Endothelial cell (in vitro differentiated cells): ENCODE results near the gene DEFB112. TPM values are rescaled to one million over a fixed set of nuclear protein-coding genes. Genes with fewer than 3 reads are reported as not detected.

Source experiments
- DNase-seq: peaks from one replicate; pipeline ENCODE4 v3.0.0; 2021; ENCODE audit warnings: low spot score
- H3K27ac Mint-ChIP-seq: one replicate; pipeline ENCODE4 v1.8.0; 2021; ENCODE audit warnings: mixed read lengths, inconsistent platforms; ENCODE audit not compliant: unreplicated experiment
- H3K27me3 Mint-ChIP-seq: one replicate; pipeline ENCODE4 v1.8.0; 2021; ENCODE audit warnings: mild to moderate bottlenecking, moderate library complexity, mixed read lengths, inconsistent platforms; ENCODE audit not compliant: unreplicated experiment
- H3K36me3 Mint-ChIP-seq: one replicate; pipeline ENCODE4 v1.8.0; 2021; ENCODE audit warnings: mild to moderate bottlenecking, low read depth, mixed read lengths, inconsistent platforms; ENCODE audit not compliant: unreplicated experiment
- H3K4me1 Mint-ChIP-seq: one replicate; pipeline ENCODE4 v1.8.0; 2021; ENCODE audit warnings: mild to moderate bottlenecking, mixed read lengths, inconsistent platforms; ENCODE audit not compliant: unreplicated experiment
- H3K4me3 Mint-ChIP-seq: one replicate; pipeline ENCODE4 v1.8.0; 2021; ENCODE audit warnings: mild to moderate bottlenecking, mixed read lengths, inconsistent platforms; ENCODE audit not compliant: unreplicated experiment
- H3K9me3 Mint-ChIP-seq: one replicate; pipeline ENCODE4 v1.8.0; 2021; ENCODE audit warnings: mixed read lengths, inconsistent platforms; ENCODE audit not compliant: unreplicated experiment
- CTCF ChIP-seq: fragments of 200-600 bp; sonication (generic); IDR thresholded peaks from one replicate; pipeline ENCODE4 v1.5.0; 2021; ENCODE audit warnings: antibody characterized with exemption; ENCODE audit not compliant: unreplicated experiment
- long read RNA-seq: library from polyadenylated mRNA; unstranded; transcript quantifications from one replicate; pipeline ENCODE4 v2.0.0, GENCODE V29; 2020; ENCODE audit not compliant: unreplicated experiment
- total RNA-seq: library from RNA; stranded (reverse); fragmentation: NEBNext Ultra II Directional; extraction: Animal tissue kit (Norgen Biotek cat#: 25700); gene quantifications from one replicate; pipeline ENCODE4 v1.2.1, GENCODE V29; 2021; ENCODE audit not compliant: unreplicated experiment

DEFB112 gene
- total RNA-seq, result not detected
- long read RNA-seq, result 0 reads

GRCh38 chr6:50049829-50050228 lies at the start of gene DEFB112:
DEFB112 (minus strand) TSS chr6:50049929; CDS start chr6:50049869, 60 bp downstream.
- Mint-ChIP-seq H3K4me1 (no peaks in the 10 kb centered on the region), H3K9me3 (no peaks in the 10 kb centered on the region), H3K4me3 (no peak within 1 kb of the TSS), H3K27ac (no peak within 1 kb of the TSS), H3K27me3 (no peaks in the 10 kb centered on the region), H3K36me3 (no peaks in the 10 kb centered on the region)
- no peak for TF ChIP-seq CTCF
- no peak for DNase-seq

GRCh38 chr6:50098641-50098993 lies 48.9 kb upstream of the DEFB112 start:
- no peak overlapping the region for H3K27ac Mint-ChIP-seq
- H3K36me3 Mint-ChIP-seq, result no peaks in the 10 kb centered on the region
- no peak for DNase-seq
- H3K4me3 Mint-ChIP-seq, result no peak overlapping the region
- TF ChIP-seq CTCF, result no peak
- H3K27me3 Mint-ChIP-seq, result no peaks in the 10 kb centered on the region
- no peaks in the 10 kb centered on the region for H3K9me3 Mint-ChIP-seq
- no peaks in the 10 kb centered on the region for H3K4me1 Mint-ChIP-seq

GRCh38 chr6:50097966-50098640 lies 48.4 kb upstream of the DEFB112 start:
- H3K36me3 Mint-ChIP-seq, result no peaks in the 10 kb centered on the region
- no peaks in the 10 kb centered on the region for H3K9me3 Mint-ChIP-seq
- no peaks in the 10 kb centered on the region for H3K27me3 Mint-ChIP-seq
- no peak for DNase-seq
- H3K4me1 Mint-ChIP-seq, result no peaks in the 10 kb centered on the region
- H3K4me3 Mint-ChIP-seq, result no peak overlapping the region
- TF ChIP-seq CTCF, result no peak
- H3K27ac Mint-ChIP-seq, result no peak overlapping the region

GRCh38 chr6:50096296-50096695 lies 46.6 kb upstream of the DEFB112 start:
- H3K36me3 Mint-ChIP-seq, result no peaks in the 10 kb centered on the region
- no peak for TF ChIP-seq CTCF
- H3K27ac Mint-ChIP-seq, result no peak overlapping the region
- no peak overlapping the region for H3K4me3 Mint-ChIP-seq
- H3K9me3 Mint-ChIP-seq, result no peaks in the 10 kb centered on the region
- no peak for DNase-seq
- H3K27me3 Mint-ChIP-seq, result no peaks in the 10 kb centered on the region
- no peaks in the 10 kb centered on the region for H3K4me1 Mint-ChIP-seq

- H3K4me3 Mint-ChIP-seq, result no peak overlapping the region
- H3K36me3 Mint-ChIP-seq, result no peaks in the 10 kb centered on the region
- H3K9me3 Mint-ChIP-seq, result no peaks in the 10 kb centered on the region
- H3K4me1 Mint-ChIP-seq, result no peaks in the 10 kb centered on the region
- no peak for DNase-seq
- no peaks in the 10 kb centered on the region for H3K27me3 Mint-ChIP-seq
- no peak overlapping the region for H3K27ac Mint-ChIP-seq
- no peak for TF ChIP-seq CTCF
Measured at GRCh38 chr6:50093938-50094272, 44.2 kb upstream of the DEFB112 start.
